Measurements from ENCODE around the gene OR10AG1.

The OR10AG1 gene, protein sequence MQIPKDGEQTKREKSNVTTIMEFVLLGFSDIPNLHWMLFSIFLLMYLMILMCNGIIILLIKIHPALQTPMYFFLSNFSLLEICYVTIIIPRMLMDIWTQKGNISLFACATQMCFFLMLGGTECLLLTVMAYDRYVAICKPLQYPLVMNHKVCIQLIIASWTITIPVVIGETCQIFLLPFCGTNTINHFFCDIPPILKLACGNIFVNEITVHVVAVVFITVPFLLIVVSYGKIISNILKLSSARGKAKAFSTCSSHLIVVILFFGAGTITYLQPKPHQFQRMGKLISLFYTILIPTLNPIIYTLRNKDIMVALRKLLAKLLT
- total RNA-seq, result 0 reads per million in 4 donors

DNA sequence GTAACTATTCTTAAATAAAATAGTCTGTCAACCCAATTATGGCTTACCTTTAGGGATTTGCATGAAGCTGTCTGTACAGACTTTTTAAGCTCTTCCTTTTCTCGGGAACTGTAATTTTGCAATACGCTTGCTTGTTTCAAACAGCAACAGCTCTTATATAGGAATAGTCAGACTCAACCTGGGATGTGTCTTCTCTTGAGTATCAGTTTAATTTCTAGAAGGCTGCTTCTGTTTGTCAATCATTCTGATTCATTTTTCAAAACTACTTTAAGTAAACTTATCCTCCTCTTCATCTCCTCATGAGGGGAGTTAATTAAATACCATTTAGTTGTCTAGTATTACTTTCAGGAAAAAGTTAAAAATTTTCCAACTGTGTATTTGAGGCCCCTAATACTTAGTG is at the start of gene OR10AG1:
Gene OR10AG1, minus strand, starts transcription at position 101 of the 400 bp plus-strand sequence. Its CDS starts 38 bp downstream, at position 63.
- no peak for DNase-seq

DNA sequence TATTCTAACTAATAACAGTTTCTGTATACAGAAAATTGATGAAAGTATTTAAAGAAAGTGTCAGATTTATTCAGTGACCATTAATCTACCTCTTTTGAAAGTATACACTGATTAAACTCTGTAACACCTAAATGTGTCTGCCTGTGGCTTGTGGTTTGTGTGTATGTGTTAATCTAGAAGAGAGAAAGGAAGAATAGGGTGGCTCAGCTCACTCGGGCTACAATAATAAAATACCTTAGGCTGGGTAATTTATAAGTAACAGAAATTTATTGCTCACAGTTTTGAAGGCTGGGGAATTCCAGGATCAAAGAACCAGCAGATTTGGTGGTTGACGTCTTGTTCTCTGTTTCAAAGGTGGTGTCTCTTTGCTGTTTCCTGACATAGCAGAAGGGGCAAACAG is 44.1 kb upstream of the OR10AG1 start:
- DNase-seq, result no peak

DNA sequence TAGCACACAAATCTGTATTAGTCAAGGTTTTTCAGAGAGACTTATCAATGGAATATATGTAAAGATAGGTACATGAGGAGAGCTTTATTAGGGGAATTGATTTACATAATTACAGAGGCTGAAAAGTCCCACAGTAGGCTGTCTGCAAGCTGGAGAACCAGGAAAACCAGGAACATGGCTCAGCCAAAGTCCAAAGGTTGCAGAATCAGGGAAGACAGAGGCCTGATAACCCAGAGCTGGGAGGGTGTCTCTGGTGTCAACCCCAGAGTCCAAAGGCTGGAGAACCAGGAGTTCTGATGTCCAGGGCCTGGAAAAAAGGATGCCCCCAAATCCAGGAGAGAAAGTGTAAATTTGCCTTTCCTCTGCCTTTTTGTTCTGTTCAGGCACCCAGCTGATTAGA is 41.0 kb upstream of the OR10AG1 start:
- no peak for DNase-seq

DNA sequence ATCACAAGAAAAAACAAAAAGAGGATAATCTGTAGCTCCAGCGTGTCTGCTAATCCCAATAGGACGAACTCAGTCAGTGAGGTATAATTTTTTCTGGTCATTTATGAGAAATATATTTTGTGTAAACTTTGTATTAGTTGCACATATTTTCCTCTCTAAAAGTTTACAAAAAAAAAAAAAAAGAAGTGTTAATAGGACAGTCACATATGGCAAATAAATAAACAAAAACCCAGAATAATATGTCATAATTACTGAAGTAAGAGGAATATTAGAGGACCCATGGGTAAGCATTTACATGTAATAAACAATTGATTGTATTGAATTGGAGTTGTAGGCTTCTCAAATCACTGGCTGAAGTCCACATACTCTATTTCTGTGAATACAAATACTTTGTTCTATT is 24.8 kb upstream of the OR10AG1 start, which contains the start of gene OR5F1:
Gene OR5F1, minus strand, starts transcription at position 101 of the 400 bp plus-strand sequence. Its CDS starts 0 bp downstream, at position 101.
- DNase-seq, result no peak

DNA sequence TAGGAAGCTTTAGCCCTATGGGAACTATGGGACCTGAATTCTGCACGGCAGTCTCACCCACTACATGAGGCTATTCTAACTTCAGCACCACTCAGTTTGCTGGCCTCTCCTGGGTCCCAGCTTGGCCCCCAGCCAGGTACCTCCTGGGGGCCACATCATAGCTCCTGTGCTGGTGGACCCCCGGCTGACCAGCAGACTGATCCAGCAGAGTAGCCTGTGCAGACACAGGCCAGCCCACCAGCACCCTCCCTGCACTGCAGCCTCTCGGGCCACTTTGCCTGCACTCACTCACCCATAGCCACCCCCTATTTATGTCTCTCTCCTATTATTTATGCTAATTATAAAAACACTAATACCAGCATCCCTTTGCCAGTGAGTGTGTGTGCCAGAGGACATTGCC is 1.2 kb upstream of the OR10AG1 start:
- DNase-seq, result no peak

DNA sequence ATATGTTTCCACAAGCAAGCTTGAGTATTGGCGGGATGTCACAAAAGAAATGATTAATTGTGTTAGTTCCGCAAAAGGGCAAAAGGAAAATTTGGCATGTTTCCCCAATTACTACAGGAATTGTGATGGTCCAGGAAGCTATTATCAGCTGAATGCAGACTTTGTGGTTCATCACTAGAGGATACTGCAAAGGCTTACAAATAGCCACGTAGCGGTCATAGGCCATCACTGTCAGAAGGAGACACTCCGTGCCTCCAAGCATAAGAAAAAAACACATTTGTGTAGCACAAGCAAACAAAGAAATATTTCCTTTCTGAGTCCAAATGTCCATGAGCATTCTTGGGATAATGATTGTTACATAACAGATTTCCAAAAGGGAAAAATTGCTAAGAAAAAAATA is 1.8 kb downstream of the OR10AG1 start:
- no peak for DNase-seq

DNA sequence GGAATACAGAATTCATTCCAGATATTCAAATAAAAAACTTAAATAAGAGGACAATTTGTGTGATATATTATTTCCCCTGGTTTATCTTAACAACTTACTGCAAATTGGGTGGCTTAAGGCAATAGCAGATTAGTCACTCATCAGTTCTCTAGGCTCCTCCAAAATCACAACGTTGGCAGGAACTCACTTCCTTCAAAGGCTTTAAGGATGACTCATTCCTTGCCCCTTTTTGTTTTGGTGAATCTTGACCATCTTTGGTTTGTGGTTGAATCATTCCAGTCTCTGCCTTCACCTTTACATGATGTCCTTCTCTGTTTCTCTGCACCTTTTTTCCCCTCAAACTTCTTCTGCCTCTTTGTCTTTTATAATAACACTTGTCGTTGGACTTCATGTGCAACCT is 3.4 kb downstream of the OR10AG1 start:
- DNase-seq, result no peak

DNA sequence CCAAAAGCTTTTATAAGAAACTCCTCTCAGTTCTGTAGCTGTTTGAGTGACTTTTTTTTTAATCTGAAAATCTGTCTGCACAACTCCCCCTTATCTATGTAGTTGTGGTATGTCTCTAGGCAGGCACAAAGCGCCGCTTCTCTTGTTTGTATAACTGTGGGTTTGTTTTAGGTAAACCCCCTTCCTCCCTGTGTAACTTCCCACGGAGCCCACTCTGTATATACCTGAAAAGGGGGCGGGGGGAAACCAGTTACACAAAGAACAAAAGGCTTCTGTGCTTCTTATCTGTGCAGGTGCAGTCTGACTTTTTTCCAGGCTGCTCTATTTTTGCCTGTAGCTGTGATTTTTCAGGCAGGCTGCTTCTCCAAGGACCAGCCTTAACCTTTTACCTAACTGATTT is 13.2 kb downstream of the OR10AG1 start:
- no peak for DNase-seq

DNA sequence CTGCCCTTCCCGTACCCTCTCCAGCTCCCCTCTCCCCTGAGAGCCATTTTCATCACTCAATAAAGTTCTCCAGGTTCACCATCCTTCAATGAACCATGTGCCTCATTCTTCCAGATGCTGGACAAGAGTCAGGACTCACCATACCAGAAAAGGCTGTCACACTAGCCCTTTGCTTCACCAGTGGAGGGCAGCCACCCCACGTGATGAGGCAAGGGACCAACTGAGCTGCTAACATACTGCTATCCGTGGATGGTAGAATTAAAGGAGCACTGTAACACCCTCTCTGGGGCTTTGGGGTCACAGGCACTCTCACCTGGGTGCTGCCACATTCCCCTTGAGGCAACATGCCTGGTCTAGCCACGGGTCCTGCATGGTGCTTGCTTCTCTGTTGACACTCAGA is 20.4 kb downstream of the OR10AG1 start:
- no peak for DNase-seq

DNA sequence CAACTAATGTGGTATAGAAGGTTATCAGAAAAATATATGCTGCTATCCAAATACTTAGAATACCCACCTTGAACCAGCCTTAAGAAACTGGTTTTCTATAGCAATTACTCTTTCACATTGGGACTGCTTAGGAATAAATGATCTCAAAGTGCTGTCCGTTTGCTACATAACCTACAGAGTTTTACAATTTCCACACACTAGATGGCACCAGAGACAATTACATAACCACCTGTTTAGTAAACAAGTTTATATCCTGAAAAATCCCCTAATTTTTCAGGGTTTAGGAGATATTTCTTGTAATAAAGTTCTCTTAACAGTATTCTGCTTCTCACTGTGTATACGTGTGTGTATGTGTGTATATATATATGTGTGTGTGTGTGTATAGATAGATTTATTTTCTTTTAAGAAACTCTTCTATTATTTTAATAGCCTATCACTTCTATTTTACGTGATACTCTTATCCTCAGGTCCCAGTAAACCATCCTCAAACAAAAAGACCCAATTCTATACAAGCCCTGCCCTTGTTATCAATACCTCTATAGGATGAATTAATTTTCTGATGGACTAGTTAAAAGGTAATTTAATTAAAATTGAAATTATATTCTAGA is 26.9 kb downstream of the OR10AG1 start:
- peak in 1 of 5 donors; percentile 1 for DNase-seq

DNA sequence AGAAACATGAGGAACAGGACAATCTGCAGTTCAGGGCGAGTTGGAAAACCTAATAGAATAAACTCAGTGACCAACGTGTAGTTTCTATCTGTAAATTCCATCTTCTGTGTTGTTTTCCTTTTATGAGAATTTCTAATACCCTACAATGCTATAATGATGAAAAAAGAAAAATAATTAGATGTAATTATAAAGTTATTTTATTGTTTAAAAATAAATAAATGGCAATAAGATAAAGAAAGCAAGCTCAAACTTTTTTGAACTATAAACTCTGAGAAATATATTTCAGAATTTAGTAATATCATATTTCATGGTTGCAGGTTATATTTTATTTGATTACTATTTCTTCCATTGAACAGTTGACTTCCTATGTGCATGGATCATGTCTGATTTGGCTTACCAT is 33.4 kb downstream of the OR10AG1 start, which contains the start of gene OR5I1:
Gene OR5I1, minus strand, starts transcription at position 101 of the 400 bp plus-strand sequence. Its CDS starts 0 bp downstream, at position 101.
- DNase-seq, result no peak

DNA sequence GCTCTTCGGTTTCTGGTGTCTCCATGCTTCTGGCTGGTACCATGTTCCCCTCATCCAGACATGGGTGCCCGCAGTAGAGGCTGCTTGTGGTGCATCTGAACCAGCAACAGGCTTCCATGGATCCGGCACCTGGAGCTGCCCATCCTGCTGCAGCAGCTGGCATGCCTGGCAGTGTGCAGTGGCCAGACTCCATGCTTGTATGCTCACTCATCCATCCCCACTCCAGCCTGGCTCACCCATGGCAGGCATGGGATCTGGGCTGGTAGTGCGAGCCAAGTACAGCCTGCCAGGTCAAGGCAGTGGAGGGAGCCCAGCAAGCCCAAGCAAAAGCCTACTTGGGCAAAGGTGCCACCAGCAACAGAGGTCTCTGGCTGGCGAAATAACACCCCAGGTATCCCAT is 49.2 kb downstream of the OR10AG1 start:
- DNase-seq, result no peak

Measured in T-helper 1 cell (primary cell).